ENCODE results near the gene POU6F1. TPM values are rescaled to one million over a fixed set of nuclear protein-coding genes. Genes with fewer than 3 reads are reported as not detected.
A peak's percentile ranks its signal among the peaks of the same experiment; 100 is the strongest.

POU6F1 gene
- total and polyA plus RNA-seq, 10 of the 15 experiments (the other 5 are each of a cell fraction or from before 2014, with no cell fraction given), result 0.26 to 4.2 (median 1.2) TPM

DNA sequence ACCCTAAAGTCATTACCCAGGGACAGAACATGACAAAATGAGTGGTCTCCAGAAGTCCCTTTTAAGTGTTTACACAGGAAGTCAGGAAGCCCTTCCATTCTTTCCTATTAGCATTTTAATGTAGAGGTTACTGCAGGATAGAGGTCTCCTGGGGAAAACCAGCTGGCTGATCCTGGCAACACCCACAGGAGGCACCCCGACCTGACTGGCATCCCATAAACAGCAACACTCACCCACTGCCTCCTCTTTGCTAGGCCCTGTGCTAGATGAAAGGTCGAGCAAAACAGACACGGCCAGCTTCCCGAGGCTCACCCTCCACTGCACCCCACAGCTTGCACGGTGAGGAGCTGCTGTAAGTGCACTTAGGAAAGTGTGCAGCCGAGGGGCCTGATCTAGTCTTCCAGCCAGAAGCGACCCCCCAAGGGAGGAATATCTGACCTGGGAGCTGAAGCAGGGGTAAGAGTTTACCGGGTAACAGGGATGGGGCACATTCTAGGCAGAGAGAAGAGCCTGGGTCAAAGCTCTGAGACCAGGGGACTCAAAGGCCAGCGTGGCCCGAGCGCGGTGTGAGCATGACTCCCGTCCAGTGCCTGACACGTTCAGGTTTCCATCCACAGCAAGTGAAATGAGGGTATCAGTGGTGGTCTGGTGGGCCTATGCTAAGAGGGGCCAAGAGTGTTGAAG lies 29.8 kb upstream of the POU6F1 start:
- intact Hi-C loops (cut with micrococcal nuclease; ENCODE audit: unreplicated experiment), result no loop called here
- no TSS peak for BruUV-seq (replicated peaks)
- H3K36me3 ChIP-seq (ENCODE audit: control insufficient read depth in 2 of 2, insufficient read depth in 2 of 2, low read length in 1 of 2), result peaks cover 0 to 16% of the 10 kb centered on the region in 2 experiments; a peak in 2 of 4 replicates
- ChIA-PET POLR2A (no interaction called here), SMC1A (ENCODE audit: uncharacterized antibody, unreplicated experiment) (interaction anchor here (0.6 kb wide), 1 partner anchor 94 kb away, joined by 3 read pairs; no protein-coding TSS in a partner anchor), RAD21 (ENCODE audit: unreplicated experiment) (interaction anchor here (1.1 to 1.7 kb wide), 2 partner anchors 94 to 162 kb away, joined by 3 to 4 read pairs; no protein-coding TSS in a partner anchor), CTCF (interaction anchor here (0.8 kb wide), 1 partner anchor 94 kb away, joined by 3 read pairs; no protein-coding TSS in a partner anchor)
- H3K9me3 ChIP-seq (replicated peaks; ENCODE audit: control insufficient read depth, insufficient read depth, low read length), result no peaks in the 10 kb centered on the region
- in situ Hi-C loops (cut with MboI), result no loop called here
- H3K79me2 ChIP-seq (ENCODE audit: control insufficient read depth, insufficient read depth, low read length), result no peaks in the 10 kb centered on the region
- ATAC-seq (peak; percentile 11; the same call in 2 of the 3 replicates), DNase-seq (ENCODE audit: low read depth, low spot score) (no peak), FAIRE-seq (no peak)
- WGBS (ENCODE audit: insufficient coverage, insufficient replicate concordance, low lambda C conversion rate, missing lambda C conversion rate), result 80% methylated on average over 14 of the region's 14 CpGs
- no peak overlapping the region for H3K27ac ChIP-seq (ENCODE audit: control insufficient read depth, insufficient read depth)
- peaks cover 10% of the 10 kb centered on the region for H3K4me1 ChIP-seq (ENCODE audit: control insufficient read depth, insufficient read depth, low read length)
- TF ChIP-seq MTA3 (IDR thresholded peaks at IDR 0.05; ENCODE audit: borderline replicate concordance, low read length), result no peak
- TF ChIP-seq KDM1A (IDR thresholded peaks at IDR 0.05; ENCODE audit: borderline replicate concordance), result no peak
- TF ChIP-seq MEF2B (IDR thresholded peaks at IDR 0.05; ENCODE audit: partially characterized antibody, poor library complexity, severe bottlenecking), result no peak
- no peak for TF ChIP-seq BCL3 (IDR thresholded peaks at IDR 0.05; ENCODE audit: borderline replicate concordance, insufficient read depth, low read depth, low read length, poor library complexity, severe bottlenecking)
- TF ChIP-seq IRF3 (IDR thresholded peaks at IDR 0.05), result no peak
- TF ChIP-seq, protein P1, sequence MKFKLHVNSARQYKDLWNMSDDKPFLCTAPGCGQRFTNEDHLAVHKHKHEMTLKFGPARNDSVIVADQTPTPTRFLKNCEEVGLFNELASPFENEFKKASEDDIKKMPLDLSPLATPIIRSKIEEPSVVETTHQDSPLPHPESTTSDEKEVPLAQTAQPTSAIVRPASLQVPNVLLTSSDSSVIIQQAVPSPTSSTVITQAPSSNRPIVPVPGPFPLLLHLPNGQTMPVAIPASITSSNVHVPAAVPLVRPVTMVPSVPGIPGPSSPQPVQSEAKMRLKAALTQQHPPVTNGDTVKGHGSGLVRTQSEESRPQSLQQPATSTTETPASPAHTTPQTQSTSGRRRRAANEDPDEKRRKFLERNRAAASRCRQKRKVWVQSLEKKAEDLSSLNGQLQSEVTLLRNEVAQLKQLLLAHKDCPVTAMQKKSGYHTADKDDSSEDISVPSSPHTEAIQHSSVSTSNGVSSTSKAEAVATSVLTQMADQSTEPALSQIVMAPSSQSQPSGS (IDR thresholded peaks at IDR 0.05; ENCODE audit: low read length), result no peak
- no peak for TF ChIP-seq FOXM1 (IDR thresholded peaks at IDR 0.05; ENCODE audit: low read depth, low read length)
- no peak for TF ChIP-seq TAF1 (IDR thresholded peaks at IDR 0.05; ENCODE audit: borderline replicate concordance, low read depth, low read length)
- TF ChIP-seq, protein P2, sequence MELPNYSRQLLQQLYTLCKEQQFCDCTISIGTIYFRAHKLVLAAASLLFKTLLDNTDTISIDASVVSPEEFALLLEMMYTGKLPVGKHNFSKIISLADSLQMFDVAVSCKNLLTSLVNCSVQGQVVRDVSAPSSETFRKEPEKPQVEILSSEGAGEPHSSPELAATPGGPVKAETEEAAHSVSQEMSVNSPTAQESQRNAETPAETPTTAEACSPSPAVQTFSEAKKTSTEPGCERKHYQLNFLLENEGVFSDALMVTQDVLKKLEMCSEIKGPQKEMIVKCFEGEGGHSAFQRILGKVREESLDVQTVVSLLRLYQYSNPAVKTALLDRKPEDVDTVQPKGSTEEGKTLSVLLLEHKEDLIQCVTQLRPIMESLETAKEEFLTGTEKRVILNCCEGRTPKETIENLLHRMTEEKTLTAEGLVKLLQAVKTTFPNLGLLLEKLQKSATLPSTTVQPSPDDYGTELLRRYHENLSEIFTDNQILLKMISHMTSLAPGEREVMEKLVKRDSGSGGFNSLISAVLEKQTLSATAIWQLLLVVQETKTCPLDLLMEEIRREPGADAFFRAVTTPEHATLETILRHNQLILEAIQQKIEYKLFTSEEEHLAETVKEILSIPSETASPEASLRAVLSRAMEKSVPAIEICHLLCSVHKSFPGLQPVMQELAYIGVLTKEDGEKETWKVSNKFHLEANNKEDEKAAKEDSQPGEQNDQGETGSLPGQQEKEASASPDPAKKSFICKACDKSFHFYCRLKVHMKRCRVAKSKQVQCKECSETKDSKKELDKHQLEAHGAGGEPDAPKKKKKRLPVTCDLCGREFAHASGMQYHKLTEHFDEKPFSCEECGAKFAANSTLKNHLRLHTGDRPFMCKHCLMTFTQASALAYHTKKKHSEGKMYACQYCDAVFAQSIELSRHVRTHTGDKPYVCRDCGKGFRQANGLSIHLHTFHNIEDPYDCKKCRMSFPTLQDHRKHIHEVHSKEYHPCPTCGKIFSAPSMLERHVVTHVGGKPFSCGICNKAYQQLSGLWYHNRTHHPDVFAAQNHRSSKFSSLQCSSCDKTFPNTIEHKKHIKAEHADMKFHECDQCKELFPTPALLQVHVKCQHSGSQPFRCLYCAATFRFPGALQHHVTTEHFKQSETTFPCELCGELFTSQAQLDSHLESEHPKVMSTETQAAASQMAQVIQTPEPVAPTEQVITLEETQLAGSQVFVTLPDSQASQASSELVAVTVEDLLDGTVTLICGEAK (IDR thresholded peaks at IDR 0.05; ENCODE audit: borderline replicate concordance), result no peak
- no peak for TF ChIP-seq NFYA (IDR thresholded peaks at IDR 0.05; ENCODE audit: borderline replicate concordance, low read depth, low read length)
- no peak; the same call in 1 of the 2 replicates for TF ChIP-seq POLR2A (IDR thresholded peaks at IDR 0.05; ENCODE audit: low read depth, low read length)
- no peak for TF ChIP-seq CHD1 (IDR thresholded peaks at IDR 0.05; ENCODE audit: low read depth, low read length)
- no peak for TF ChIP-seq JUNB (IDR thresholded peaks at IDR 0.05)
- TF ChIP-seq, protein P3, sequence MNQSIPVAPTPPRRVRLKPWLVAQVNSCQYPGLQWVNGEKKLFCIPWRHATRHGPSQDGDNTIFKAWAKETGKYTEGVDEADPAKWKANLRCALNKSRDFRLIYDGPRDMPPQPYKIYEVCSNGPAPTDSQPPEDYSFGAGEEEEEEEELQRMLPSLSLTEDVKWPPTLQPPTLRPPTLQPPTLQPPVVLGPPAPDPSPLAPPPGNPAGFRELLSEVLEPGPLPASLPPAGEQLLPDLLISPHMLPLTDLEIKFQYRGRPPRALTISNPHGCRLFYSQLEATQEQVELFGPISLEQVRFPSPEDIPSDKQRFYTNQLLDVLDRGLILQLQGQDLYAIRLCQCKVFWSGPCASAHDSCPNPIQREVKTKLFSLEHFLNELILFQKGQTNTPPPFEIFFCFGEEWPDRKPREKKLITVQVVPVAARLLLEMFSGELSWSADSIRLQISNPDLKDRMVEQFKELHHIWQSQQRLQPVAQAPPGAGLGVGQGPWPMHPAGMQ (IDR thresholded peaks at IDR 0.05; ENCODE audit: borderline replicate concordance), result no peak
- no peak overlapping the region for H2AFZ ChIP-seq (ENCODE audit: control insufficient read depth, low read depth, low read length)
- no peak overlapping the region for H3K4me2 ChIP-seq (ENCODE audit: control insufficient read depth, insufficient read depth)
- no peaks in the 10 kb centered on the region for H3K27me3 ChIP-seq (replicated peaks in 1 of 2; ENCODE audit: control insufficient read depth in 2 of 2, insufficient read depth in 2 of 2, low read length in 1 of 2)
- H4K20me1 ChIP-seq (ENCODE audit: control insufficient read depth, insufficient read depth), result no peaks in the 10 kb centered on the region
- no peak overlapping the region for H3K9ac ChIP-seq (ENCODE audit: control insufficient read depth, insufficient read depth, low read length)
- no peak overlapping the region for H3K4me3 ChIP-seq
